ENCODE data around the gene USH1G.

The USH1G gene

GRCh38 chr17:74943808-74944522 is 20.9 kb upstream of the USH1G start:
- no peaks in the 10 kb centered on the region for H3K4me1 Mint-ChIP-seq
- H3K36me3 Mint-ChIP-seq: no peaks in the 10 kb centered on the region
- H3K4me3 Mint-ChIP-seq: no peak overlapping the region
- peaks cover 4% of the 10 kb centered on the region for H3K27me3 Mint-ChIP-seq
- H3K9me3 Mint-ChIP-seq: no peaks in the 10 kb centered on the region
- no peak overlapping the region for H3K27ac Mint-ChIP-seq

GRCh38 chr17:74941128-74941725 is 18.2 kb upstream of the USH1G start:
- no peaks in the 10 kb centered on the region for H3K9me3 Mint-ChIP-seq
- no peak overlapping the region for H3K27ac Mint-ChIP-seq
- H3K36me3 Mint-ChIP-seq: peaks cover 2% of the 10 kb centered on the region
- H3K27me3 Mint-ChIP-seq: peaks cover 20% of the 10 kb centered on the region
- no peaks in the 10 kb centered on the region for H3K4me1 Mint-ChIP-seq
- H3K4me3 Mint-ChIP-seq: no peak overlapping the region

- Mint-ChIP-seq H3K27ac (no peak overlapping the region), H3K4me3 (no peak overlapping the region), H3K9me3 (no peaks in the 10 kb centered on the region), H3K4me1 (no peaks in the 10 kb centered on the region), H3K27me3 (peaks cover 24% of the 10 kb centered on the region), H3K36me3 (peaks cover 2% of the 10 kb centered on the region)
Observed at GRCh38 chr17:74939534-74939933, 16.5 kb upstream of the USH1G start.

- Mint-ChIP-seq H3K27me3 (peaks cover 26% of the 10 kb centered on the region), H3K36me3 (peaks cover 2% of the 10 kb centered on the region), H3K4me3 (no peak overlapping the region), H3K9me3 (no peaks in the 10 kb centered on the region), H3K27ac (no peak overlapping the region), H3K4me1 (no peaks in the 10 kb centered on the region)
Observed at GRCh38 chr17:74938194-74938950, 15.3 kb upstream of the USH1G start.

GRCh38 chr17:74937064-74938051 is 14.3 kb upstream of the USH1G start:
- H3K27ac Mint-ChIP-seq: no peak overlapping the region
- H3K4me3 Mint-ChIP-seq: peak overlapping the region; percentile 33
- H3K9me3 Mint-ChIP-seq: no peaks in the 10 kb centered on the region
- H3K27me3 Mint-ChIP-seq: peaks cover 31% of the 10 kb centered on the region
- no peaks in the 10 kb centered on the region for H3K4me1 Mint-ChIP-seq
- peaks cover 2% of the 10 kb centered on the region for H3K36me3 Mint-ChIP-seq

- Mint-ChIP-seq H3K9me3 (no peaks in the 10 kb centered on the region), H3K27me3 (peaks cover 29% of the 10 kb centered on the region), H3K36me3 (peaks cover 2% of the 10 kb centered on the region), H3K4me3 (peak overlapping the region; percentile 33), H3K4me1 (no peaks in the 10 kb centered on the region), H3K27ac (no peak overlapping the region)
Observed at GRCh38 chr17:74936470-74936799, 13.4 kb upstream of the USH1G start.

- peak within 1 kb of the TSS; percentile 33 for H3K4me3 Mint-ChIP-seq
Observed at GRCh38 chr17:74935585-74936469, 12.8 kb upstream of the USH1G start, which contains the start of gene OTOP3. Gene OTOP3 (plus strand): TSS chr17:74935898. CDS start chr17:74935922, 24 bp downstream.

GRCh38 chr17:74935048-74935447 is 12.0 kb upstream of the USH1G start:
- H3K4me1 Mint-ChIP-seq: no peaks in the 10 kb centered on the region
- peaks cover 2% of the 10 kb centered on the region for H3K36me3 Mint-ChIP-seq
- peaks cover 36% of the 10 kb centered on the region for H3K27me3 Mint-ChIP-seq
- no peak overlapping the region for H3K4me3 Mint-ChIP-seq
- no peaks in the 10 kb centered on the region for H3K9me3 Mint-ChIP-seq
- H3K27ac Mint-ChIP-seq: no peak overlapping the region

More at GRCh38 chr17:74935585-74936469, 12.8 kb upstream of the USH1G start, which contains the start of gene OTOP3:
- Mint-ChIP-seq H3K4me1 (no peaks in the 10 kb centered on the region), H3K27ac (no peak within 1 kb of the TSS), H3K9me3 (no peaks in the 10 kb centered on the region), H3K27me3 (peaks cover 32% of the 10 kb centered on the region), H3K36me3 (peaks cover 2% of the 10 kb centered on the region)

GRCh38 chr17:74930535-74931036 is 7.5 kb upstream of the USH1G start:
- H3K27me3 Mint-ChIP-seq: peaks cover 41% of the 10 kb centered on the region

GRCh38 chr17:74928786-74929185 is 5.7 kb upstream of the USH1G start:
- Mint-ChIP-seq H3K27ac (no peak overlapping the region), H3K36me3 (peaks cover 2% of the 10 kb centered on the region), H3K4me3 (no peak overlapping the region), H3K4me1 (peaks cover 6% of the 10 kb centered on the region), H3K27me3 (peaks cover 51% of the 10 kb centered on the region), H3K9me3 (no peaks in the 10 kb centered on the region)

More at GRCh38 chr17:74930535-74931036, 7.5 kb upstream of the USH1G start:
- H3K36me3 Mint-ChIP-seq: peaks cover 2% of the 10 kb centered on the region
- H3K27ac Mint-ChIP-seq: no peak overlapping the region
- no peaks in the 10 kb centered on the region for H3K9me3 Mint-ChIP-seq
- no peaks in the 10 kb centered on the region for H3K4me1 Mint-ChIP-seq
- no peak overlapping the region for H3K4me3 Mint-ChIP-seq

- H3K36me3 Mint-ChIP-seq: peaks cover 2% of the 10 kb centered on the region
- H3K27me3 Mint-ChIP-seq: peaks cover 44% of the 10 kb centered on the region
- no peaks in the 10 kb centered on the region for H3K9me3 Mint-ChIP-seq
- no peak overlapping the region for H3K27ac Mint-ChIP-seq
- no peak overlapping the region for H3K4me3 Mint-ChIP-seq
- peaks cover 11% of the 10 kb centered on the region for H3K4me1 Mint-ChIP-seq
Observed at GRCh38 chr17:74925242-74925641, 2.2 kb upstream of the USH1G start.

GRCh38 chr17:74924250-74924948 is 1.3 kb upstream of the USH1G start, which contains the start of gene OTOP2:
Gene OTOP2 (plus strand): TSS chr17:74924273. CDS start chr17:74924633, 360 bp downstream.
- H3K27ac Mint-ChIP-seq: no peak within 1 kb of the TSS
- peaks cover 39% of the 10 kb centered on the region for H3K27me3 Mint-ChIP-seq
- H3K9me3 Mint-ChIP-seq: no peaks in the 10 kb centered on the region
- peaks cover 11% of the 10 kb centered on the region for H3K4me1 Mint-ChIP-seq
- H3K36me3 Mint-ChIP-seq: peaks cover 2% of the 10 kb centered on the region
- H3K4me3 Mint-ChIP-seq: peak within 1 kb of the TSS; percentile 60

GRCh38 chr17:74923538-74924249 is 639 bp upstream of the USH1G start:
- Mint-ChIP-seq H3K4me3 (peak overlapping the region; percentile 60), H3K27me3 (peaks cover 37% of the 10 kb centered on the region), H3K27ac (no peak overlapping the region), H3K4me1 (peaks cover 11% of the 10 kb centered on the region), H3K36me3 (peaks cover 2% of the 10 kb centered on the region), H3K9me3 (no peaks in the 10 kb centered on the region)
